Activated CD4-positive, alpha-beta T cell treated with anti-CD3 and anti-CD28 coated beads for 4 hours (primary cell): Measurements from ENCODE around the gene TOPBP1.

Experiments
- DNase-seq, 2 donors: peaks; one replicate each; pipeline ENCODE4 v3.0.0-alpha.2; 2020

TOPBP1 gene

DNA sequence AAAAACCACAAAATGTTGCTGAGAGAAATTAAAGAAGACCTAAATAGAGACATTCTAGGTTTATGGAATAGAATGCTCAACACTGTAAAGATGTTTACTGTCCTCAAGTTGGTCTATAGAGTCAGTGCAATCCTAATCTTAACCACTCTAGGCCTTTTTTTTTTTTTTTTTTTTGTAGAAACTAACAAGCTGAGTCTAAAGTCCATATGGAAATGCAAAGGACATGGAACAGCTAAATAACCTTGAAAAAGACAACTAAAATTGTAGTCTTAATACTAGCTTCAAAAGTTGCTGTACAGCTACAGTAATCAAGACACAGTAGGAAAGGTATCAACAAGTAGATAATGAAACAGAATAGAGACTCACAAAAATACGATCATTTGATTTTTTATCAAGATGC lies 55.4 kb downstream of the TOPBP1 start:
- DNase-seq = no peak

DNA sequence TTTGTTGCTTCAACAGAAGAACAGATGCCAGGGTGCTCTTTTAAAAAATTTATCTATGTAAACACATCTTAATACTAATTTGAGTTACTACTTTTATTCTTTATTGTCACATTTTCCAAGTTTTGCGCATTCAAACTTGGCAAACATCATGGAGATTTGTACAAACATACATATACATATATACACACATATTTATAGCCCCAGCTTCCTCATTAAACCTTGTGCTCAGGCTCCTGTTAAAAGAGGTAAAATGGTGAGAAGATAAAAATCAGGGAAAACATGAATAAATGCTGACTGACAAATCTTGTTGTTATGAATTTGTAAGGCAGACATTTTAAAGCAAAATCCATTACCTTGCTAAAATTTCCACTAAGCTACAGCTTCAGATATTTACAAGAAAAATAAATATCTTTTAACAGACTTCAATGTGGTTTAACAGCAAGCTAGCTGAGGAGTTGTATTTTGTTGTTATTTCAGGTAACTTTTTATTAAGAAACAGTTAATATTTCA lies 61.1 kb downstream of the TOPBP1 start:
- no peak for DNase-seq

DNA sequence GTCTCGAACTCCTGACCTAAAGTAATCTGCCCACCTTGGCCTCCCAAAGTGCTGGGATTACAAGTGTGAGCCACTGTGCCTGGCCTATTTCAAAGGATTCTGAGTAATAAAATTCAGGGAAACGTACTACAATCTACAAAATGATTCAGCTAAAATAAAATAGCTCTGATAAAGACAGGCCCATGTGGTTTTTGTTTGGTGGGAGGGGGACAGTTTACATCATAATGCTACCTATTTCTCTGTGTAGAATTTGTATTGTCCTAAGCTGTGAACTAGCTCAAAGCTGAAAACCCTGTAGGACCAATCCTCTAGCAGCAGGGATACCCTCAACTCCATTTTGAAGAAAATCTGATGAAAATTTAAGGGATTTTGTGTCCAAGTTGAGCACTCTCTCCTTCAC lies 62.5 kb downstream of the TOPBP1 start:
- DNase-seq = no peak

DNA sequence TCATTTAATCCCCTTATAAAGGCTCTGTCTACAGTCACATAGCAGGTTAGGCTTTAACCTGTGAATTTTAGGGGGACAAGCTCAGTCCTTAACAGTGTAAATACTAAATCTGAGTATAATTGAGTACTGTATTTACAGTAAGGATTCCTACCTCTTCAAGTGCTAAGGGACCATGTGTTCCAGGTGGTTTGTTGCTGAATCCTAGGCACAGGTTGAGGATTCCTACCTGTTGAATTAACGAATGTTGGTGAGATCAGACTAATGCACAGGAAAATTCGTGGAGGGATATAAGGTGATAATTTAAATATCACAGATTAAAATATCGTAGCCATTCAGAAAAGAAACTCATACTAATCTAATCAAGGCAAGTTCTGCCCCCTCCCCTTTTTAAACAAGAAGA lies 63.3 kb downstream of the TOPBP1 start:
- no peak for DNase-seq

DNA sequence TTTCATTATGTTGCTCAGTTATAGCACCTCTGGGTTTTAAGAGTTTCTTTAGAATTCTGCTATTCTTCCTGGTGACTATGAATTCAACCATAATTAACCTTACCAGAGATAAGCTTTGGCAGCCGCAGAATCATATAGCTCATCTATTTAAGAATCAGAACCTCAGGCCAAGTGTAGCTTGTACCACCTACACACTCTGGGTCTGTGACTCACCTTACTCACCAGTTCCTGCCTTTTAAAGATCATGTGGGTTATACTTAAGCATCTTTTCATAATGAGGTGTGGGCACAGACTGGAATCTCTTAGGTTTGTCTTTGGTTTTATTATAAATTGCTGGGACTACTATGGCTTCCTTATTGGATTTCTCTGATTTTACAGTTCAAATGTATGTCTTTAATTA lies 66.4 kb downstream of the TOPBP1 start:
- peak; percentile 37 to 46 for DNase-seq

DNA sequence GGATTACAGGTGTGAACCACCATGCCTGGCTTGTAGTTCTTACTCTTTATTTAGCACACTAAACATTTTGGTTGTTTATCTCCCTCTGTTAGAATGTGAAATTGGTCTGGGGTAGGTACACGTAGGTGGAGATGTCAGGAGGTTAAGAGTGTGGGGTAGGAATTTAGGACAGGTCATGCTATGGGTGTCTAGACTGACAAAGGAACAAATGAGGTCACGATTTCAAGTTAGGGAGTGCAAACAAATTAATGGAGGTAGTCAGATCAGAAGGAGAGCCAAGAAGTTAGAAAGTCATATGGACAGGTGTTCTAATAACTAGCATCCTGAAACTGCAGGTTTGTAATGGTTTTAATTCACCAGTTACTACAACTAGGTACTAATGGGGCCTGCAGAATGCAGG lies 68.5 kb downstream of the TOPBP1 start:
- no peak for DNase-seq

DNA sequence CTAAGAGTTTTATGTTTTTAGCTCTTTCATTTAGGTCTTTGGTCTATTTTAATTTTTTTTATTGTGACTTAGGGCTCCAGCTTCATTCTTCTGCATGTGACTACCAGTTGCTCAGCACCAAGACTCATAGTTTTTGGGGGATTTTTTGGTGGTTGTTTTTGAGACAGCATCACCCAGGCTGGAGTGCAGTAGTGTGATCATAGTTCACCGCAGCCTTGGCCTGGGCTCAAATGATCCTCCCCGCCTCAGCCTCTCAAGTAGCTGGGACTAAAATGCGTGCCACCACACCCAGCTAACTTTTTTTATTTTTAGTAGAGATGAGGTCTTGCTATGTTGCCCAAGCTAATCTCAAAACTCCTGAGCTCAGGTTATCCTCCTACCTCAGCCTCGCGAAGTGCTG lies 68.9 kb downstream of the TOPBP1 start:
- DNase-seq = no peak

DNA sequence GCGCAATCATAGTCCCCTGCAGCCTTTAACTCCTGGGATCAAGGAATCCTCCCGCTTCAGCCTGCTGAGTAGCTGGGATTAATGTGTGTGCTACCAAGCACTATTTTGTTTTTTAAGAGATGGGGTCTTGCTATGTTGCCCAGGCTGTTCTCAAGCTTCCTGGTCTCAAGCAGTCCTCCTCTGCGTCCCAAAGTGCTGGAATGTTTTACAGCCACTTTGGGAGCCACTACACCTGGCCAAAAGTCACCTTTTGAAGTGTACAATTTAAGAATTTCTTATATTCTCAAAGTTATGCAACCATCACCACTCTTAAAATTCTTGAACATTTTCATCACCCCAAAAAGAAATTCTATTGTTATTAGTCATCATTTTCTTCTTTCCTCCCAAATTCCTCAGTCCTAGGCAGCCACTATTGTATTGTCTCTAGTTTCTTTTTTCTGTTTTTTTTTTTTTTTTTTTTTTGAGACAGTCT lies 70.4 kb downstream of the TOPBP1 start:
- no peak for DNase-seq

DNA sequence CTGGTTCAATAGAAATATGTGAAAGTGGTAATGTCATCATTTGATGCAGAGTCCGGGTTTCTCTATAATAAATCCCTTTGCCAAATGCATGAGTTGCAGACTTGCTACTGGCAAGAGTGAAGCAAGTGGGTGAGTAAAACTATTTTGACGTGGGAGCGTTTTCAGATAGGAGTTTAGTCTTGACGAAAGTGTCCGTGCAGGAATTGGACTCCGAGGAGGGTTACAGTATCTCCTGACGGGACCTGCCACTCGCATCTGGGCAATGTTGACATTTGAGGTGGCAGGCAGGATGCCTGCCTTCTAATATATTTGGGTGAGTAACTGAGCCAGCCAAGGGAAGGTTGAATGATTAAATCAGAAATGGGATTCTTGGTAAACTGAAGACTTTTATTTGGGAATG lies 72.2 kb downstream of the TOPBP1 start:
- no peak for DNase-seq

DNA sequence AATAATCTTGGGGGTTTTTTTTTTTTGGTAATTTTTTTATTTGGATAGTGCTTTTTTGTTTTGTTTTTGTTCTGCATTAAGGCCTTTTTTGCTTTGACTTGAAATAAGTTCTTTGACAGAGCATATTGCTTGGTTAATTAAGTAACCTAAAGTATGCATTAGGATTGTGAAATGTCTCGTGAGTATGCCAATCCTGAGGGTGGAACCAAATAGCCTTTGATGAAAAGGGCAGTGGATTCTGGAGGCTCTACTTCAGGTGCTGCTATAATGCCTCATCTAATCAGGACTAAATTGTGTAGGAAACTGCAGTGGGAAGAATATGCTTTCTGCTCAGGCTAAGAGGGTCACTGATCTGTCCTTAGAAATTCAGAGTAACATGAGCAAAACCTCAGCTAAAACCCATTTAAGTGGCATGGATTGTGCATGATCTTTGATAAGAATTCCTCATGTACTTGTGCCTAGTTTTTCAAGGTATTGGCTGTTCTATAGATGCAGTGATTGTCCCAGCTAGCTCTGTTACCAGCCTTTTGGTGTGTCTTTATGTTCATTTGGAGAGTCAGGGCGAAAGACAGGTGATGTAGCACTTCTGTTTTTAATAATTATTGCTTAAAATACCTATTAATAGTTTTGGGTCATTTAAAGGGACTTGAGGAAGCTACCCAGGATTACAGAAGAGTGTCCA lies 72.8 kb downstream of the TOPBP1 start:
- no peak for DNase-seq

DNA sequence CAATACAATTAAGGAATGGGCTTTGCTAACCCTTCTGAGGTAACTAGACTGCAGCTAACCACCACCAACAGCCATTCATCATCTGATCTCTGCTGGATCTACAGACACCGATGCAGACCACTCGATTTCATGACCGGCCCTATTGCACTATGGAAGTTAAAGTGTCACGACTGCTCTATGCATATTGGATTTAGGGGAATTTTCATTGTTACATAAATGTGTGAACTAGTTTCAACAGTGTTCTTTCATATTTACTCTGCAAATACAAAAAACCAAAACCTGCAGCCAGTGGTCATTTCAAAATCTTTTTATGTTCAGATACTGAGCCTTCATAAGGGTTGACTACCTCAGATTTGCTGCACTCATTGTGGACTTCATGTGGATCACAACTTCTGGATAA lies 73.7 kb downstream of the TOPBP1 start:
- DNase-seq = no peak

DNA sequence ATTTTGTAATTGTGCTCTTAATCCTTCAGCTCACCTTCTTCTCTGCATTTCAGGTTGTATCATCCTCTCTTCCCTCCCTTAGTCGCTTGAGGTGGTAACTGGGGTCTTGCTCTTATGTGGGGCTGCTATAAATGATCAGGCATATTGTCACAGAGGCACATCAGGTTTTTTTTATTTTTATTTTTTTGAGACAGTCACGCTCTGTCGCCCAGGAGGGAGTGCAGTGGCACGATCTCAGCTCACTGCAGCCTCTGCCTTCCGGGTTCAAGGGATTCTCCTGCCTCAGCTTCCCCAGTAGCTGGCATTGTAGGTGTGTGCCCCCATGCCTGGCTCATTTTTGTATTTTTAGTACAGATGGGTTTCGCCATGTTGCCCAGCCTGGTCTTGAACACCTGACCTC lies 78.3 kb downstream of the TOPBP1 start:
- DNase-seq = no peak

DNA sequence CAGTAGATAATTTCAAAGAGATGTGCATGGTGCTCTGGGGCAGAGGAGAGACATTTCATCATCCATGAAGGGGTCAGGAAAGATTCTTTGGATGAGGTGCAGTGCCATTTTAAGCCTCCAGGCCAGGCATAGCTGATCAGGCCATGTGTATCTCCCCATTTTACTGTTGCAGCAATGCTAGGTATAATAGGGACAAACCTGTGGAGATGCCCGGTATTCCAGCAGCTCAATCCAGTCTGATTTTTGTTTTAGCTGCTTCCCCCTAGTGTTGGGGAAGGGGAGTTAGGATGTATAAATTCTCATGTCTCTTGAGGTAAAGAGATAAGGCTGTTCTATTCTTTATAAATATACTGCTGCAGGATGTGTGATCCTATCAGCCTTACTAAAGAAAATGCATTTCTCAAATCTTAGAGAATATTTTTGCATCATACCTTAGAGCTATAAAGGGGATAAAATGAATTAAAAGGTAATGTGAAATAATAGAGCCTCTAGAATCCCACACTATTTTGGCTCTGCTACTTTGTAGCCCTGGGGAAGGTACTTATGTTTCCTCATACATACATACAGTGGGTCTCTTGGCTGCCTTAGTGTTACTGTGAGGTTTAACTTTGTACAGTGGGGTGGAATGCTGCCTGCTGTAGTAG lies 83.1 kb downstream of the TOPBP1 start:
- no peak for DNase-seq

DNA sequence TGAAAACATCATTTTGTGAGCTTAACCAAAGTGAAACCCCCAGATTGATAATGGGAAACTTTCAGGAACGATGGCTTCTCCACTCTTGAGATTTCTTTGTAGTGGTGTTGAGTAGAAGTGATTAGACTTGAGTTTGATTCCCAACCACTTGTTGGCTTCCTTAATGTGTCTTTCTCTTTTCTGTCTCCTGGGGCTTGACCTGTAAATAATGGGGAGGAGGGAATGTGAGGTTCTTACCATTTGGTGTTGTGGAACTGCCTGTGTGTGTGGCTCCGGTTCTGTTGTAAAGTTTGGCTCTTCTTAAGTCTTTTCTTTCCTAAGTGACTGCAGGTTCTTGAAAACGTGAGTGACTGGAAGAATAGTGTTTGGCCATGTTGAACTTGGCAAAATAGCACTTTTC lies 85.6 kb downstream of the TOPBP1 start:
- no peak for DNase-seq

DNA sequence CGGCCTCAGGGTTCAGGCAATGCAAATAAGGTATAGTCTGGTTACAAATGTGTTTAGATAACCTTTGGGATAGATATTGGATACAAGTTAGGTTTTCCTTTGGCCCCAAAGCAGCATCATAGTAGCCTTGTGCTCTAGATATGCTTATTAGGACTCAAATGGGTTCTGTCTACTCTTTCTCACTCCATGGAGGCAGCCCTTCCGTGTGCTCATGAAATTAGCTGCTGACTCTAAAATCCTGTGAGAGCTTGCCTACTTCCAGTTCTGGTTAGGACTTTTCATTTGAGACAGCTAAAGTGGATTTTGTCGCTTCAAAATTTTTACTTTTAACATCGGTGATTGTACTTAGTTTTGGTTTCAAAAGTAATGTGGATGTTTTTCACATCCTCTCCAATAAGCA lies 86.7 kb downstream of the TOPBP1 start:
- no peak for DNase-seq

DNA sequence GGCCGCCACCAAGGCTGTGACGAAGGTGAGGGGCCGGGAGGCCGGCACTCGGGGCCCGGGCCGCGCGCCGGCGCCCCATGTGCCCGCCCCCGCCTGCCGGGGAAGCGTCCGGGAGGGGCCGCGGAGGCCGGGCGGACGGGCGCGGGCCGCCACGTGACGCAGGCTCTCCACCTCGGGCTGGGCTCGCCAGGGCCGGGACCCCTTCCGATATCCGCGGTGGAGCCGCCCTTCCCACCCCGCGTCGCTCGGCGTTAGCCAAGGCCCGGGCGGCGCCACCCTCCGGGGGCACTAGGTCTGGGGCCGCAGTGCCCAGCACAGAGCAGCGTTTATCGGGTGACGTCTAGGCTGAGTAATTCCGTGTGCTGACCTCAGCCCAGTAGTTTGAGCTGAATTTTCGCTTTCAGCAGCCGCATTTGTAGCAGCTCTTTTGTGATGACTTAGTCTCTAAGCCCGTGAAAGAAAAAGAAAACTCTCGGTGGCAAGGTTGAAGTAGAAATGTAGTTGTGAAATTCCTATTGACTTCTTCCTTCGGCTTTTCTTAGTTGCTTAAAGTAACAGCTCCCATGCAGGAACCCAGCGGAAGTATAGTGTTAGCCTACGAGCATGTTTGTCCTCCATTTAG lies 87.4 kb downstream of the TOPBP1 start:
- DNase-seq = peak; percentile 58 to 68

DNA sequence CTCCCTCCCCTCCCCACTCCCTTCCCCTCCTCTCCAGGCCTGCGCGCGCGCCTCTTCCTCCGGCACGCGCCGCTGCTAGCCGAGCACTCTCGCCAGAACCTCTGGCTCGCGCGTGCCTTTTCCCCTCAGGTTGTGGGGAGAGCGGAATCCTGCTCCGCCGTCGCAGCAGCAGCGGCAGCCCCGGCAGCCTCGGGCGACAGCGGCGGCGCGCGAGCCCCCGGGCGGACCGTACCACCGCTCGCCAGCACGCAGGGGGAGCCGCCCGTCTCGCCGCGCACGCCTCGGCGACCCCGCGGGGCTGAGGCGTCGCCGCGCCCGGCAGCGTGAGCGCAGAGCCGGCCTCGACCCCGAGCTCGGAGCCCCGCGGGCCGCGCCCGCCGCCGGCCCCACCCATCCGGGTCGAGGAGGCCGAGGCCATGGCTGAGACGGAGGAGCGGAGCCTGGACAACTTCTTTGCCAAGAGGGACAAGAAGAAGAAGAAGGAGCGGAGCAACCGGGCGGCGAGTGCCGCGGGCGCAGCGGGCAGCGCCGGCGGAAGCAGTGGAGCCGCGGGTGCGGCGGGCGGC lies 88.0 kb downstream of the TOPBP1 start, which contains the start of gene CDV3:
TSS of gene CDV3 (plus strand) at position 58 of the 566 bp plus-strand sequence. CDS start at position 417, 359 bp downstream.
- DNase-seq = no peak

DNA sequence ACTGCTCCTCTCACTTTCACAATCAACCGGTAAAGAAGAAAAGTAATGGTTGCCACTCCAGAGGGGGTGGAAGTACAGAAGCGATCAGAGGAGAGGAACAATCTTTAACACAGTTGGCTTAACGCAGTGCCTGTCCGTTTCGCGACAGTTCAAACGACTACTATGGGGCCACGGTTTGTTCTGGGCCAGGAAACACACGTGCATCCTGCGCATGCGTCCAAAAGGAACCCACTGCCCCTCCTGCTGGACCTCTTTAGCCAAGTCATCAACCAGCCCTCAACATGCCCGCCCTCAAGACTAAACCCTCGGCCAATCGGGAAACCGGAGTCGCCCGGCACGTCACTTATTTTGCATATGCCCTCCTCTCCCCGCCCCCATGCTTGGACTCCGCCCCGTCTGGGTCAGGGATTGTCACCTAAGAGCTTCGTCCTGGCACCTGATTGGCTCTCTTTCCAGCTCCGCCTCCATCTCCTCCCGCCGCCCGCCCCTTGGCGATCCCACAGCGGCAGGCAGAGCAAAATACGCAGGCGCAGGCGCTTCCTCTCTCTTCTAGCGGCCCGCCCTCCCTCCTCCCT lies 88.6 kb downstream of the TOPBP1 start:
- peak; percentile 100 for DNase-seq

DNA sequence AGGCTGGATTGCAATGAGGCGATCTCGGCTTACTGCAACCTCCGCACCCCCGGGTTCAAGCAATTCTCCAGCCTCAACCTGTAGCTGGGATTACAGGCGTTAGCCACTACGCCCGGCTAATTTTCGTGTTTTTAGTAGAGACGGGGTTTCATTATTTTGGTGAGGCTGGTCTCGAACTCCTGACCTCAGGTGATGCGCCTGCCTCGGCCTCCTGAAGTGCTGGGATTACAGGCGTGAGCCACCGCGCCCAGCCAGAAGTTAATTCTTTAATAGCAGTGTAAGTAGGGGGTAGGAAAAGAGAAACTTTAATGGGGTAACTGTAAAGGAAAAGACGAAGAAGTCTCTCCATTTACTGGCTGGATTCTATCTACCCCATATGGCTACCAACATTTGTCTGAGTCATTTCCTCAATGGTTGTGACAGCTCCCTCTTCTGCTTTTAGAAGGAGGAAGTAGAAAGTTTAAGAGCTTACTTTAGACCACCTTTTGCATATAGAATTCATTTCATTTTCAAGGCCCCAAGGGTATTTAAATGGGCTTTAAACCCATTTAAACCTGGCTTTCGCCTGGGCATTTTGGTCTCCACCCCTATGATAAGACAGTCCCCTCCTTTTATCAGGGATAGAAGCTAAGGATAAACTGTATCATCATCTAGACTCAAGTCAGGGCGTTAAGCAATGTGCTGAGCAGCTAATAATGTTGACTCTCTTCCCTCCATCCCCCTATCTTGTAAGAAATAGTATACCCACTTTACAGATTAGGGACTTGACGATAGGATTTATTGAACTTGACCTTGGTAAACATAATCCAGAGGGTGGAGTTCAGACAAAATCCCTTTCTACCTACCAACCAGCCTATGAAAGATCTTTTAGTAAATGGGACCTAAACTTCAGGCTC lies 89.3 kb downstream of the TOPBP1 start:
- peak in 1 of 2 donors; percentile 6 for DNase-seq

DNA sequence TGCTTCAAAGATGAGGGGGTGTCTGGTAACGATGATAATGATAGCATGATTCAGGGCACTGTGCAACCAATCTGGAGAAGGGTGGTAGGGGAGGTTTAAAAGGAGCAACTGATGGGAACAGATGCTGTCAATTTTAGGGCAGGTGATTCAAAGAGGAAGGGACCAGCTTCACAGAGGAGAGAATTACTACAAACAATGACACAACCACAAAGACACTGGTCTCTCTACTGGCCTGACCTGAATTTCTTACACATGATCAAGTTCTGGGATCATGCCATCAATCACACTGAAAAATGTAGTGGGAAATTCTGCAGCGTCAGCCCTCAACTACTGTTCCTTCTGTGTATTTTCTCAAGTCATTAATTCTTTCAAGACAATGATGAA lies 90.8 kb downstream of the TOPBP1 start:
- no peak for DNase-seq

DNA sequence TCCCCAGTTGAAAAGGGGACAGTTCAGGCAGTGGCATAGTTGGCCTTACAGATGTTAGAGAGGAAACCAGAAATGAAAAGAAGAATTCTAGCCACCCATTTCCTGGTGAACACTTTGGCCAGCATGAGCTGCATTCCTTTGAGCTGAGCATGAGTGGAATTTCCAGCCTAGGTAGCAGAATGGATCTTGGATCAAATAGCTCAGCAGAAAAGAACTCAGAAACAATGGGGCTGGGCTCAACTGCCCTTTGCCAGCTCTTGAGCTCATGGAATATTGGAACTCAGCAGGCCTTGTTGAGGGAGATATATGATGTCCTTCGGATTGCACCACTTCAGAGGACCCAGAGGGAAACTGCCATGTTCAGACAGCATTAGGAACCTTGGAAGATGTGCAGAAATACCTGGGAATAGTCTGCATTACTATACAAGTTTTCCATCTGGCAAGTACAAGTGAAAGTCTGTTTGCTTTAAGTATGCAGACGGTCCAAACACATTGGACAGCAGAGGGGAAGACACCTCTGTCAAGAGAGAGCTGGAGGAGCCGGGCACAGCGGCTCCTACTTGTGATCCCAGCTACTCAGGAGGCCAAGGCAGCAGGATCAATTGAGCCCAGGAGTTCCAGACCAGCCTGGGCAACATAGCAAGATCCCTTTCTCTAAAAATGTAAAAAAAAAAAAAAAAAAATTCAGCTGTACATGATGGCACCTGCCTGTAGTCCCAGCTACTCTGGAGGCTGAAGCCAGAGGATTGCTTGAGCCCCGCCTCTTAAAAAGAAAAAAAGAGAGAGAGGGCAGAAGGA lies 91.4 kb downstream of the TOPBP1 start:
- no peak for DNase-seq
